ENCODE data around the gene DCAF6.
"Not testable (repeated sequence)": the region's sequence is repeated elsewhere in the genome, so short reads cannot be mapped to it uniquely, and the experiment has no call there.

Gene DCAF6

GRCh38 chr1:167936068-167936929 is at the start of gene DCAF6:
DCAF6 (plus strand) TSS chr1:167936683; CDS start chr1:167936912, 229 bp downstream.
- peak; percentile 99 for DNase-seq

GRCh38 chr1:167887187-167887586 is 49.3 kb upstream of the DCAF6 start:
- not testable (repeated sequence) for DNase-seq

GRCh38 chr1:167890400-167890799 is 46.1 kb upstream of the DCAF6 start:
- DNase-seq: no peak

DNA sequence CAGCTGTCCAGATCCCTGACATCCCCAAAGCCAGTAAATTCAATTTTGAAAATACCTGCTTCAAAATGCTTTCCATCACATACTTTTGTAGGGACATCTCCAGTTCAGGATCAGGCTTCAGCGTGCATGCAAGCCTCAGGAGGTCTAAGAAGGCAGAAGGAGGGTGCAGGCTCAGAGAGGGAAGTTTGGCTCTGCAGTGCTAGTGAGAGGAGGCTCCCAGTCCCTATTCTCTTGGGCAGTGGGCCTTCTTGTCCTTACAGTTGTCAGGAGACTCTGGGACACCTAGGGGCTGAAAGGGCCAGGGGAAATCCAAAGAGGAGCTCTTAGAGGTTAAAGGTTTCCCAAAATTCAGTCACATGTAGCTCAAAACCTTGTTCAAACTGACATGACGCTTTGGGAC is 42.7 kb upstream of the DCAF6 start:
- no peak for DNase-seq

- DNase-seq: no peak
Observed at GRCh38 chr1:167898578-167899222, 37.8 kb upstream of the DCAF6 start.

DNA sequence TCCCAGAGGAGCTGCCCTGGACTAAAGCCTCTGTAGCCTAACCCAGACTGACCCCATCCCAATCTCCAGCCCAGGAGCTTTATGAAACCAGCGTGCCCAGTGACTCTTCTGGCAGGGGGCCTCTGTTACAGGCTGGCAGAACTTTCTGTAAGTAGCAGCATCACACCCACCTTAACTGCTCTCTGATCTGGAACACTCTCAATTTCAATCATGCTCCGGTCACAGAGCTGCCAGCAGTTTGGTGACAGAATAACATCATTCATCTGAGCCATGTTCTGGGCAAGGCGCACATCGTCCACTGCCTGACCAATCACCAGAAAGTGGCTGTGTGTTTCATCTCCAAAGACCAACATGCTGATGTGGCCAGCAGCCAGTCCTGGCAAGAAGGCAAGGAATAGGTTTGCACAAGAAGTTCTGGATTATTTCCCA is 37.2 kb upstream of the DCAF6 start:
- no peak for DNase-seq

GRCh38 chr1:167900907-167901306 is 35.6 kb upstream of the DCAF6 start:
- DNase-seq: no peak

- no peak for DNase-seq
Observed at GRCh38 chr1:167904652-167905130, 31.8 kb upstream of the DCAF6 start.

DNA sequence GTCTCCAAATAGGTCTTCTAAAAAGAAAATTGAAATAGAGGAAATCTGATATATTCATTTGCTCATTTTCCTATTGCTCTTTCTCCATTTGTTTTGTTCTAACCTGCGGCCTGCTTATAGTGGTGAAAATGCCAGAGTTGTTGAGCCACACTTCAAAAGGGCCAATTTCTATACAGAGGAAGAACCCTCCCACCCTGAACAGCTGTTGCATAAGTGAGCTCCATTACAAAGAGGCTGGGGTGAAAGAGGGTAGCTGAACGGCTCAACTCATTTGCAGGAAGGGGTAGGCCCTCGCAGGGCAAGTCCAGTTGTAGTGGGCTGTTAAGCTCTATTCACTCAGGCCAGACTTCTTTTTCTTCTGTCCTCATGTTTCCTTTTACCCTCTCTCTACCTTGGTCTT is 31.3 kb upstream of the DCAF6 start:
- no peak for DNase-seq

GRCh38 chr1:167905671-167906070 is 30.8 kb upstream of the DCAF6 start:
- DNase-seq: no peak

DNA sequence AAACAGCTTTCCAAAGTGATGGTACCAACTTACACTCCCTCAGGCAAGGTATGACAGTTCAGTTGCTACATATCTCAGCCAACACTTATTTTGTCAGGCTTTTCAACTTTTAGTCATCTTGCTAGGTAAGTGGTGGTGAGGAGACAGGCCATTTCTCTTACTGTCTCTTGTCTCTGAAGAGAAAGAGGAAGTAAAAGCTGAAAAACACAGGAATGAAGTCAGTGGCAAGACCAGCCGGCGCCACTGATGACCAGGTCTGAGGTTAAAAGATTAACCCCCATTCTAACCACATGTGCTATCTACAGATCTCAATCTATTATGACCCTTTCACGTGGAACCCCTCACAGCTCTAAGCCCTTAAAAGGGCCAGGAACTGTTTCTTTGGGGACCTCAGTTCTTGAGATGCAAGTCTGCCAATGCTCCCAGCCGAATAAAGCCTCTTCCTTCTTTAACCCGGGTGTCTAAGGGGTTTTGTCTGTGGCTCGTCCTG is 26.7 kb upstream of the DCAF6 start:
- no peak for DNase-seq

GRCh38 chr1:167910530-167910929 is 26.0 kb upstream of the DCAF6 start:
- no peak for DNase-seq

- no peak for DNase-seq
Observed at GRCh38 chr1:167911413-167911812, 25.1 kb upstream of the DCAF6 start.

GRCh38 chr1:167912294-167912693 is 24.2 kb upstream of the DCAF6 start:
- DNase-seq: no peak

DNA sequence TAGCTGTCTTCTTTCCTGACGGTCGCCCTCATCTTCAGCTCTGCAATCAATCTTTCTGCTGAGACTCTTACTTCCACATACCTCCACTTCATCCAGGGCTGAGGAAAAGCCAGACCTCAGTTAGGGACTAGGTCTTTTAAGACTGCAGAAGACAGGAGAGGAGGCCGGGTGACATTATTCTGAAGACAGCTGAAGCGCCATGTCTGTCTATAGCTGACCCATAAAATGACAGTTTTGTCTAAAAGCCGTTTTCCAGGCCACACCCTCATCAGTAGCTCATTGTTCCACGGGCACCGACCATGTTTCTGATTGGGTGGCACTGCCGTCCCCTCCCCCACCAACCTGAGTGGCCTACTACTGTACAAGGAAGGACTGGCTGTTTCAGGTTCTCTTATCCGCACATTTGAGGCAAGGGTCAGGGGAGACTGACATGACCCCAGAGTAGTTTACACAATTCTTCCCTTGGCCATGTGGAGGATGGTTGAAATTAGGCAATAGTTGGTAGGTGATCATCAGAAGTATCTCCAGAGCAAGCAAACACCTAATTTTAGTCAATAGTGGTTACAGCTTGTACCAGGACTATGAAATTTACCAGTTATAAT is 22.5 kb upstream of the DCAF6 start, which contains the start of gene ADCY10:
Gene ADCY10, minus strand, starts transcription at position 240 of the 602 bp plus-strand sequence. CDS start 8,994 bp downstream, outside the sequence.
- DNase-seq: no peak

DNA sequence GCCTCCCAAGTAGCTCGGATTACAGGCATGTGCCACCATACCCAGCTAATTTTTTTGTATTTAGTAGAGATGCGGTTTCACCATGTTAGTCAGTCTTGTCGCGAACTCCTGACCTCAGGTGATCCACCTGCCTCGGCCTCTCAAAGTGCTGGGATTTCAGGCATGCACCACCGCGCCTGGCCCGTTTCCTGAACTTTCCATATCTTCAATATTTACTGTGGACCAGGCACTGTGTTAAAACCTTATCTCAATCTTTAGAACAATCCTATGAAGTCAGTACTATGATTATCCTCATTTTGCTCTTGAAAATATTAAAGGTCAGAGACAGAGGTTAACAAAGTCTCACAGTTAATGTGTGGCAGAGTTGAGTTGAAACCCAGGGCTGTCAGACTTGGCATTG is 20.9 kb upstream of the DCAF6 start:
- no peak for DNase-seq

- no peak for DNase-seq
Observed at GRCh38 chr1:167916766-167917511, 19.5 kb upstream of the DCAF6 start.

DNA sequence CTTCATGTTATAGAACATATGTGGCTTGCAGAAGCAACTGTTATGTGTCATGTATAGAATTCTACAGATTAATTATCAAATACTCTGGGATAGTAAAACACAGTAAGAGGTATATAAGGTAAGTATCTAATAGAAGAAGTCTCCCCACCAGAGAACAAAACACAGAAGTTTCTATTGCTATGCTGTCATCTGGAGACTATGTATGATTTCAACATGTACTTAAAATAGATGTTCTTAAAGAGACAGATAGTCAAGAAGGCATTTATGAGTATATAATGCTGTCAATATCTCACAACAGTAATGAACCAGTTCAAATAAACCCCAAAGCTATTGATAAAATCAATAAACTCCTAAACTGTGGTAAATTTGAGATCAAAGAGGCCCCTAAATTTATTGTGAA is 14.5 kb upstream of the DCAF6 start:
- DNase-seq: no peak

DNA sequence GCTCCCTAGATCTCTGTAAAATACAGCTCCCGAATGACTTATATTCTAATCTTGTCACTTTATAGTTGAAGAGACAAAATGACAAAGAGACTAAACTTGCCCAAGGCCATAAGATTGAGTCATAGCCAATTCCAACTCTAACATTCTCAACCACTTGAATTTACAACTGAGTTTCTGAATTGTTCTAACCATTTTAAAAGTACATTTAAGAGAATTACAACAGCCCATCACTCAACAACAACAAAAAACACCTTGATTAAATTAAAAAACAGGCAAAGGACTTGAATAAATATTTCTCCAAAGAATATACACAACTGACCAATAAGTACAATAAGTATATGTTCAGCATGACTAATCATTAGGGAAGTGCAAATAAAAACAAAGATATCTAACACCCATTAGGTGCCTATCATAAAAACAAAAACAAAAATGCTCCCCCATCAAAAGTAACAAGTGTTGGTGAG is 13.8 kb upstream of the DCAF6 start:
- DNase-seq: no peak

- DNase-seq: no peak
Observed at GRCh38 chr1:167923324-167924056, 13.0 kb upstream of the DCAF6 start.

GRCh38 chr1:167924102-167924501 is 12.4 kb upstream of the DCAF6 start:
- no peak for DNase-seq
